Endothelial cell of umbilical vein (primary cell): Measurements from ENCODE around the gene ATP6V0A4. TPM values are rescaled to one million over a fixed set of nuclear protein-coding genes. Genes with fewer than 3 reads are reported as not detected.

Experiments used
- BruUV-seq: library from RNA; stranded (reverse); fragments of 400-500 nt; replicated peaks from 2 replicates; lab custom pipeline; 2021; lab: Mats Ljungman, UMichigan
- CTCF ChIA-PET: fragments of 300-600, 350-600 bp; sonication (Branson Sonifier 250); formaldehyde crosslinking; loops from one replicate; lab custom pipeline; 2021; ENCODE audit warnings: antibody characterized with exemption, inconsistent platforms; lab: Charles Lee
- POLR2A ChIA-PET: fragments of 300-600, 350-600 bp; sonication (Branson Sonifier 250); formaldehyde crosslinking; loops from one replicate; lab custom pipeline; 2021; ENCODE audit warnings: antibody characterized with exemption, inconsistent platforms; lab: Charles Lee
- DNase-seq: peaks from one replicate; pipeline ENCODE4 v3.0.0-alpha.2; 2011; ENCODE audit warnings: low read depth, low spot score
- FAIRE-seq: peaks from 2 replicates; lab custom pipeline; 2011; peaks lifted over from hg19 to GRCh38; lab: Jason Lieb, UNC
- H2AFZ ChIP-seq: 2 replicates; pipeline ENCODE4 v1.6.0; 2012; ENCODE audit warnings: low read depth, low read length, control low read depth, inconsistent platforms
- H3K27ac ChIP-seq: 2 replicates; pipeline ENCODE4 v1.5.1; 2011; ENCODE audit warnings: low read depth, mild to moderate bottlenecking, control low read depth, low read length, moderate library complexity; ENCODE audit not compliant: insufficient read depth
- H3K27me3 ChIP-seq, 2 experiments: 2 replicates each; pipeline versions ENCODE4 v1.6.0 to v1.6.1; 2011; ENCODE audit warnings: low read length in 2 of 2, mixed read lengths in 1 of 2; ENCODE audit not compliant: control insufficient read depth in 2 of 2, insufficient read depth in 2 of 2
- H3K36me3 ChIP-seq, 2 experiments: 2 replicates in 1 of 2; 3 replicates in 1 of 2; pipeline ENCODE4 v1.5.1; 2011; ENCODE audit warnings: low read length in 2 of 2, mild to moderate bottlenecking in 1 of 2, moderate library complexity in 1 of 2; ENCODE audit not compliant: control insufficient read depth in 2 of 2, insufficient read depth in 2 of 2; ENCODE audit errors: extremely low read depth in 1 of 2
- H3K4me1 ChIP-seq: 3 replicates; pipeline ENCODE4 v1.5.1; 2011; ENCODE audit warnings: mild to moderate bottlenecking, low read length; ENCODE audit not compliant: control insufficient read depth, insufficient read depth; ENCODE audit errors: extremely low read depth
- H3K4me2 ChIP-seq: 2 replicates; pipeline ENCODE4 v1.6.1; 2011; ENCODE audit warnings: low read length, control low read depth, mixed read lengths; ENCODE audit not compliant: insufficient read depth
- H3K4me3 ChIP-seq, 3 experiments: fragments of 200-600 bp in 1 of 3; sonication (generic), shearing (Covaris generic) in 1 of 3; replicated peaks in 1 of 3; 2 replicates each; pipeline ENCODE4 v1.5.1; 2011 to 2016; ENCODE audit warnings: control low read depth in 3 of 3, low read length in 3 of 3, mild to moderate bottlenecking in 2 of 3, inconsistent platforms in 1 of 3, low read depth in 1 of 3, moderate library complexity in 1 of 3; ENCODE audit not compliant: insufficient read depth in 1 of 3
- H3K79me2 ChIP-seq: 2 replicates; pipeline ENCODE4 v1.6.0; 2012; ENCODE audit warnings: low read length, inconsistent platforms; ENCODE audit not compliant: control insufficient read depth, insufficient read depth
- H3K9ac ChIP-seq: replicated peaks from 2 replicates; pipeline ENCODE3; 2011; ENCODE audit warnings: low read length, control low read depth; ENCODE audit not compliant: insufficient read depth; ENCODE audit errors: extremely low read depth
- H3K9me1 ChIP-seq: replicated peaks from 3 replicates; pipeline ENCODE4 v1.6.0; 2011; ENCODE audit warnings: mild to moderate bottlenecking, low read length; ENCODE audit not compliant: control insufficient read depth, insufficient read depth; ENCODE audit errors: extremely low read depth
- H3K9me3 ChIP-seq: replicated peaks from 2 replicates; pipeline ENCODE4 v1.5.1; 2012; ENCODE audit warnings: low read length, inconsistent platforms; ENCODE audit not compliant: control insufficient read depth, insufficient read depth
- H4K20me1 ChIP-seq: replicated peaks from 2 replicates; pipeline ENCODE3; 2011; ENCODE audit warnings: mild to moderate bottlenecking, low read length; ENCODE audit not compliant: control insufficient read depth, insufficient read depth; ENCODE audit errors: extremely low read depth
- CTCF ChIP-seq, 2 donors: IDR thresholded peaks; 1 replicate in 1 of 2; 2 replicates in 1 of 2; pipeline ENCODE4 v1.5.1; 2011; ENCODE audit warnings: low read length in 2 of 2, mild to moderate bottlenecking in 2 of 2, moderate library complexity in 2 of 2, control low read depth in 1 of 2, inconsistent platforms in 1 of 2, low read depth in 1 of 2; ENCODE audit not compliant: insufficient read depth in 1 of 2; ENCODE audit errors: extremely low read depth in 1 of 2
- FOS ChIP-seq: IDR thresholded peaks from 2 replicates; pipeline ENCODE4 v1.6.1; 2011; ENCODE audit warnings: mild to moderate bottlenecking, low read length, moderate library complexity, borderline replicate concordance; ENCODE audit not compliant: insufficient read depth
- GATA2 ChIP-seq: IDR thresholded peaks from 2 replicates; pipeline ENCODE4 v1.7.0; 2011; ENCODE audit warnings: low read depth, mild to moderate bottlenecking, moderate library complexity, mixed read lengths, low read length; ENCODE audit not compliant: insufficient read length, insufficient read depth
- JUN ChIP-seq: IDR thresholded peaks from 2 replicates; pipeline ENCODE4 v1.6.1; 2011; ENCODE audit warnings: borderline replicate concordance, low read depth; ENCODE audit not compliant: insufficient read length, insufficient read depth
- MAX ChIP-seq: IDR thresholded peaks from 2 replicates; pipeline ENCODE4 v1.6.1; 2011; ENCODE audit not compliant: insufficient read depth, insufficient read length
- MYC ChIP-seq: IDR thresholded peaks from one replicate; pipeline ENCODE4 v1.6.1; 2011; ENCODE audit warnings: mild to moderate bottlenecking, low read depth, low read length
- POLR2A ChIP-seq: IDR thresholded peaks from 2 replicates; pipeline ENCODE4 v1.6.1; 2012; ENCODE audit warnings: low read depth, mild to moderate bottlenecking, control low read depth, low read length
- POLR2AphosphoS5 ChIP-seq: IDR thresholded peaks from 2 replicates; pipeline ENCODE4 v1.6.1; 2012; ENCODE audit warnings: low read depth, mild to moderate bottlenecking, control low read depth, low read length, moderate library complexity; ENCODE audit not compliant: insufficient read depth
- dilution Hi-C: fragments of 300-500 bp; cut with MboI; formaldehyde crosslinking; loops from one replicate; pipeline ENCODE4 v1.15.0; 2019; ENCODE audit warnings: low sequenced_read_pairs; ENCODE audit not compliant: extremely low pct_ligation_motif_present
- intact Hi-C: fragments of 100-400 bp; cut with micrococcal nuclease; formaldehyde crosslinking; loops from one replicate; pipeline ENCODE4 v1.10.0; 2022
- polyA plus RNA-seq, 4 experiments: library from polyadenylated mRNA; depleted of rRNA in 3 of 4; stranded (reverse) in 3 of 4; unstranded in 1 of 4; fragments of >200 nt; gene quantifications; 2 replicates each; pipeline versions ENCODE4 v1.2.1 to v1.2.3, GENCODE V29; 2011 to 2012; ENCODE audit warnings: missing spikeins in 1 of 4
- total RNA-seq: library from RNA; stranded (reverse); gene quantifications from 2 replicates; pipeline ENCODE4 v1.2.3, GENCODE V29; 2021

ATP6V0A4 gene
- total and polyA plus RNA-seq, 2 donors (not counting 3 experiments of a cell fraction or from before 2014, with no cell fraction given) = 0.07 to 0.24 TPM

GRCh38 chr7:138738114-138738513 is 59.9 kb downstream of the ATP6V0A4 start:
- Histone ChIP-seq H3K4me2 (no peak overlapping the region), H3K36me3 (no peaks in the 10 kb centered on the region), H2AFZ (no peak overlapping the region), H3K27me3 (no peaks in the 10 kb centered on the region), H3K4me1 (no peaks in the 10 kb centered on the region), H3K9ac (no peak overlapping the region), H3K9me1 (no peaks in the 10 kb centered on the region), H3K9me3 (no peaks in the 10 kb centered on the region), H3K4me3 (no peak overlapping the region), H3K79me2 (no peaks in the 10 kb centered on the region), H3K27ac (no peak overlapping the region), H4K20me1 (no peaks in the 10 kb centered on the region)
- dilution Hi-C loops (no loop called here), intact Hi-C loops (loop anchor here (1.0 to 5.0 kb wide), 6 partner anchors 278 to 1131 kb away; partner anchors contain the start of gene TRIM24)
- ChIA-PET CTCF (interaction anchor here (0.6 to 4.4 kb wide), 56 partner anchors 10 to 1132 kb away, joined by 3 to 345 read pairs (median 4); partner anchors contain the start of genes CREB3L2 and TRIM24), POLR2A (interaction anchor here (1.1 kb wide), 1 partner anchor 577 kb away, joined by 7 read pairs; no protein-coding TSS in a partner anchor)
- TF ChIP-seq POLR2A (no peak), MAX (no peak), CTCF (IDR thresholded peaks at IDR 0.05; ENCODE audit: extremely low read depth in 1 of 2, insufficient read depth in 1 of 2, low read depth in 1 of 2, low read length in 2 of 2) (no peak), GATA2 (no peak), FOS (no peak), JUN (no peak), POLR2AphosphoS5 (no peak), MYC (no peak)
- BruUV-seq = no TSS peak
- no peak for FAIRE-seq
- DNase-seq = no peak
